Skeletal muscle cell (primary cell): ENCODE measurements around the gene LACTB.
A peak's percentile ranks its signal among the peaks of the same experiment; 100 is the strongest.

Experiments used
- DNase-seq: peaks from one replicate; pipeline ENCODE4 v3.0.0-alpha.2; 2010; ENCODE audit warnings: low read depth
- H3K4me3 ChIP-seq: 2 replicates; pipeline ENCODE4 v1.5.1; 2011; ENCODE audit warnings: low read depth, mild to moderate bottlenecking, control low read depth, low read length, moderate library complexity

LACTB gene

GRCh38 chr15:63121382-63122001, at the start of gene LACTB:
Gene LACTB (plus strand): TSS chr15:63121861. CDS start chr15:63121872, 11 bp downstream.
- H3K4me3 ChIP-seq, result peak within 1 kb of the TSS; percentile 92
- DNase-seq, result peak; percentile 55

GRCh38 chr15:63072023-63072650, 49.5 kb upstream of the LACTB start:
- no peak for DNase-seq
- H3K4me3 ChIP-seq, result no peak overlapping the region

GRCh38 chr15:63072809-63073277, 48.8 kb upstream of the LACTB start:
- no peak for DNase-seq
- H3K4me3 ChIP-seq, result no peak overlapping the region

GRCh38 chr15:63073497-63074172, 48.0 kb upstream of the LACTB start:
- no peak overlapping the region for H3K4me3 ChIP-seq
- no peak for DNase-seq

- no peak overlapping the region for H3K4me3 ChIP-seq
- no peak for DNase-seq
Observed at GRCh38 chr15:63075015-63075983, 46.4 kb upstream of the LACTB start.

- no peak for DNase-seq
- H3K4me3 ChIP-seq, result no peak overlapping the region
Observed at GRCh38 chr15:63075984-63076713, 45.5 kb upstream of the LACTB start.

- no peak for DNase-seq
- no peak overlapping the region for H3K4me3 ChIP-seq
Observed at GRCh38 chr15:63076714-63077046, 45.0 kb upstream of the LACTB start.

GRCh38 chr15:63077952-63078351, 43.7 kb upstream of the LACTB start:
- no peak overlapping the region for H3K4me3 ChIP-seq
- DNase-seq, result no peak

- no peak overlapping the region for H3K4me3 ChIP-seq
- no peak for DNase-seq
Observed at GRCh38 chr15:63079947-63080626, 41.6 kb upstream of the LACTB start.

GRCh38 chr15:63080634-63081250, 40.9 kb upstream of the LACTB start:
- no peak for DNase-seq
- H3K4me3 ChIP-seq, result no peak overlapping the region

GRCh38 chr15:63082366-63082765, 39.3 kb upstream of the LACTB start:
- no peak overlapping the region for H3K4me3 ChIP-seq
- no peak for DNase-seq

- H3K4me3 ChIP-seq, result no peak overlapping the region
- DNase-seq, result no peak
Observed at GRCh38 chr15:63083044-63083443, 38.6 kb upstream of the LACTB start.

- no peak for DNase-seq
- H3K4me3 ChIP-seq, result no peak overlapping the region
Observed at GRCh38 chr15:63083541-63083940, 38.1 kb upstream of the LACTB start.

- H3K4me3 ChIP-seq, result no peak overlapping the region
Observed at GRCh38 chr15:63084806-63085205, 36.9 kb upstream of the LACTB start.

GRCh38 chr15:63085289-63085688, 36.4 kb upstream of the LACTB start:
- no peak overlapping the region for H3K4me3 ChIP-seq
- no peak for DNase-seq

More at GRCh38 chr15:63084806-63085205, 36.9 kb upstream of the LACTB start:
- no peak for DNase-seq

- no peak for DNase-seq
- H3K4me3 ChIP-seq, result no peak overlapping the region
Observed at GRCh38 chr15:63086271-63086670, 35.4 kb upstream of the LACTB start.

- H3K4me3 ChIP-seq, result no peak overlapping the region
- no peak for DNase-seq
Observed at GRCh38 chr15:63086947-63087346, 34.7 kb upstream of the LACTB start.
